B cell (primary cell): ENCODE results near the gene SMG1. TPM values are rescaled to one million over a fixed set of nuclear protein-coding genes. Genes with fewer than 3 reads are reported as not detected.
A peak's percentile ranks its signal among the peaks of the same experiment; 100 is the strongest.

Experiments
- ATAC-seq: fragments of 200-7000 bp; cut with Tn5 transposase; one replicate; pipeline ENCODE4 v1.10.0; 2021; ENCODE audit warnings: low read depth, mild to moderate bottlenecking, moderate number of reproducible peaks, moderate library complexity
- CTCF ChIA-PET: fragments of 350-600 bp; sonication (Branson Sonifier 250); formaldehyde crosslinking; loops from one replicate; lab custom pipeline; 2021; ENCODE audit warnings: antibody characterized with exemption, inconsistent platforms; lab: Charles Lee
- POLR2A ChIA-PET: fragments of 350-600 bp; sonication (Branson Sonifier 250); formaldehyde crosslinking; loops from one replicate; lab custom pipeline; 2021; ENCODE audit warnings: antibody characterized with exemption; lab: Charles Lee
- DNase-seq: peaks from one replicate; pipeline ENCODE4 v3.0.0; 2013
- H2AFZ ChIP-seq: 2 replicates; pipeline ENCODE4 v1.6.1; 2012; ENCODE audit warnings: mild to moderate bottlenecking, low read depth, low read length; ENCODE audit not compliant: insufficient read depth, poor library complexity, severe bottlenecking
- H3K27ac ChIP-seq, 2 donors: 1 replicate in 1 of 2; 2 replicates in 1 of 2; pipeline ENCODE4 v1.5.1; 2012 to 2013; ENCODE audit warnings: low read length in 2 of 2, mild to moderate bottlenecking in 2 of 2, moderate library complexity in 1 of 2
- H3K27me3 ChIP-seq, 4 experiments: fragments of 200-600 bp in 1 of 4; sonication (generic) in 1 of 4; replicated peaks in 1 of 4; 1 replicate in 2 of 4; 2 replicates in 2 of 4; pipeline versions ENCODE4 v1.6.1 to v1.7.0; 2013 to 2016; ENCODE audit warnings: low read length in 3 of 4, mild to moderate bottlenecking in 2 of 4, mixed read lengths in 1 of 4, moderate library complexity in 1 of 4; ENCODE audit not compliant: insufficient read depth in 4 of 4, control insufficient read depth in 3 of 4; ENCODE audit errors: control extremely low read depth in 1 of 4
- H3K36me3 ChIP-seq, 2 experiments: replicated peaks in 1 of 2; 1 replicate in 1 of 2; 2 replicates in 1 of 2; pipeline versions ENCODE4 v1.6.1 to v1.7.1; 2013; ENCODE audit warnings: low read length in 1 of 2; ENCODE audit not compliant: insufficient read depth in 2 of 2, control insufficient read depth in 1 of 2; ENCODE audit errors: control extremely low read depth in 1 of 2, extremely low read depth in 1 of 2
- H3K4me1 ChIP-seq, 2 donors: fragments of 200-600 bp in 1 of 2; sonication (generic) in 1 of 2; 1 replicate in 1 of 2; 2 replicates in 1 of 2; pipeline versions ENCODE4 v1.5.1 to v1.6.1; 2013 to 2017; ENCODE audit warnings: low read length in 2 of 2; ENCODE audit not compliant: control insufficient read depth in 2 of 2, insufficient read depth in 2 of 2
- H3K4me2 ChIP-seq: replicated peaks from 2 replicates; pipeline ENCODE3; 2012; ENCODE audit warnings: mild to moderate bottlenecking, low read depth, low read length; ENCODE audit not compliant: poor library complexity, severe bottlenecking
- H3K4me3 ChIP-seq, 5 experiments: fragments of 200-600 bp in 1 of 5; sonication (generic) in 1 of 5; 1 replicate in 3 of 5; 2 replicates in 2 of 5; pipeline versions ENCODE4 v1.5.1 to v1.7.0; 2011 to 2016; ENCODE audit warnings: low read length in 4 of 5, mild to moderate bottlenecking in 4 of 5, low read depth in 2 of 5, control low read depth in 1 of 5, moderate library complexity in 1 of 5; ENCODE audit not compliant: insufficient read depth in 1 of 5; ENCODE audit errors: control extremely low read depth in 1 of 5, extremely low read depth in 1 of 5
- H3K79me2 ChIP-seq: fragments of 200-600 bp; sonication (generic); one replicate; pipeline ENCODE4 v1.6.0; 2016; ENCODE audit warnings: low read length; ENCODE audit not compliant: control insufficient read depth, insufficient read depth
- H3K9ac ChIP-seq: fragments of 200-600 bp; sonication (generic); 2 replicates; pipeline ENCODE4 v1.6.1; 2017; ENCODE audit warnings: mild to moderate bottlenecking, low read length, moderate library complexity
- H3K9me3 ChIP-seq, 3 donors: one replicate each; pipeline versions ENCODE4 v1.6.1 to v1.7.1; 2013; ENCODE audit warnings: low read length in 2 of 3; ENCODE audit not compliant: control insufficient read depth in 2 of 3, insufficient read depth in 1 of 3; ENCODE audit errors: control extremely low read depth in 1 of 3
- H4K20me1 ChIP-seq: 2 replicates; pipeline ENCODE4 v1.6.0; 2012; ENCODE audit warnings: mild to moderate bottlenecking, low read length; ENCODE audit not compliant: insufficient read depth, control insufficient read depth, poor library complexity, severe bottlenecking
- H3K27ac Mint-ChIP-seq: one replicate; pipeline ENCODE4 v1.8.0; 2021; ENCODE audit warnings: mixed read lengths
- H3K27me3 Mint-ChIP-seq: one replicate; pipeline ENCODE4 v1.8.0; 2021; ENCODE audit warnings: mixed read lengths
- H3K4me1 Mint-ChIP-seq: one replicate; pipeline ENCODE4 v1.8.0; 2021; ENCODE audit warnings: mixed read lengths
- H3K4me3 Mint-ChIP-seq: one replicate; pipeline ENCODE4 v1.8.0; 2021; ENCODE audit warnings: mixed read lengths
- H3K9me3 Mint-ChIP-seq: one replicate; pipeline ENCODE4 v1.8.0; 2022; ENCODE audit warnings: mixed read lengths; ENCODE audit not compliant: insufficient read depth
- EZH2 ChIP-seq: IDR thresholded peaks from 2 replicates; pipeline ENCODE4 v1.6.1; 2012; ENCODE audit warnings: borderline replicate concordance, low read depth, mild to moderate bottlenecking, moderate library complexity, low read length; ENCODE audit not compliant: insufficient read depth, poor library complexity, severe bottlenecking
- WGBS: methylation state at CpG from one replicate; pipeline ENCODE4 v1.1.5; 2013; ENCODE audit warnings: missing lambda C conversion rate; ENCODE audit not compliant: insufficient coverage; 5-methylcytosine and 5-hydroxymethylcytosine counted together
- intact Hi-C: fragments of 100-400 bp; cut with micrococcal nuclease; formaldehyde crosslinking; loops from one replicate; pipeline ENCODE4 v1.10.0; 2022
- polyA plus RNA-seq: library from polyadenylated mRNA; depleted of rRNA; stranded (reverse); fragments of >200 nt; gene quantifications from 2 replicates; pipeline ENCODE4 v1.2.3, GENCODE V29; 2012
- total RNA-seq, 2 donors: library from RNA; stranded (reverse); fragments of 120-200 nt in 1 of 2; gene quantifications; 1 replicate in 1 of 2; 2 replicates in 1 of 2; pipeline versions ENCODE4 v1.2.3 to v1.2.4, GENCODE V29; 2013 to 2022
- TF ChIP-seq, protein P1 (sequence below): fragments of 200-600 bp; IDR thresholded peaks from one replicate; pipeline ENCODE4 v1.8.0; 2022; ENCODE audit warnings: antibody characterized with exemption, mild to moderate bottlenecking

Gene SMG1
- total and polyA plus RNA-seq, 2 donors (not counting 1 experiment from before 2014, with no cell fraction given): 23.2 to 256 TPM

DNA sequence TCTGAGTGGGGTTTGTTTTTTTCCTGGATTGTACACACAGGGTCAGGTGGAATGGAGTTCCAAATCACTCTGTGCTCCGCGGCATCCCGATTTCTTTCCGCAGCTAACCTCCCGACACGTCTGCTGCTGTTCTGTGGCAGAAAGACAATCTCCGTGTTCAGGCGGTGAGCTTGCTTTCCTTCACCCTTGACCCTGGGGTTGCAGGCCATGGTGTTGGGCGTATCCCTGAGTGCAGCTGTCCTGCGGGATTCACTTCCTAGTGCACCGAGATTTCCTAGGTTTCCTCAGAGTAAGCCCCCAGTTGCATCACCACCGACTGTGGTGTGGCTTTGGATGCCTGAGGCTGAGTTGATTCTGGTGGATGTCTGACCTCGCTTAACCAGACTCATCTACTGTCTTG lies 117.0 kb downstream of the SMG1 start:
- H3K27me3 ChIP-seq: no peaks in the 10 kb centered on the region
- H3K4me2 ChIP-seq: no peak overlapping the region
- WGBS: 94% methylated on average over 11 of the region's 13 CpGs
- H4K20me1 ChIP-seq: no peaks in the 10 kb centered on the region
- H3K4me3 ChIP-seq: no peak overlapping the region
- no peaks in the 10 kb centered on the region for H3K79me2 ChIP-seq
- Mint-ChIP-seq H3K9me3 (no peaks in the 10 kb centered on the region), H3K4me3 (no peak overlapping the region), H3K4me1 (peaks cover under 1% of the 10 kb centered on the region), H3K27ac (no peak overlapping the region), H3K27me3 (no peaks in the 10 kb centered on the region)
- no peak overlapping the region for H2AFZ ChIP-seq
- no peaks in the 10 kb centered on the region for H3K9me3 ChIP-seq
- ChIA-PET CTCF (no interaction called here), POLR2A (no interaction called here)
- no peaks in the 10 kb centered on the region for H3K4me1 ChIP-seq
- no peak overlapping the region for H3K27ac ChIP-seq
- DNase-seq (no peak), ATAC-seq (no peak)
- H3K36me3 ChIP-seq: peaks cover 6 to 47% of the 10 kb centered on the region in 2 experiments
- H3K9ac ChIP-seq: no peak overlapping the region
- intact Hi-C loops: no loop called here
- TF ChIP-seq EZH2: no peak
- TF ChIP-seq, protein P1, sequence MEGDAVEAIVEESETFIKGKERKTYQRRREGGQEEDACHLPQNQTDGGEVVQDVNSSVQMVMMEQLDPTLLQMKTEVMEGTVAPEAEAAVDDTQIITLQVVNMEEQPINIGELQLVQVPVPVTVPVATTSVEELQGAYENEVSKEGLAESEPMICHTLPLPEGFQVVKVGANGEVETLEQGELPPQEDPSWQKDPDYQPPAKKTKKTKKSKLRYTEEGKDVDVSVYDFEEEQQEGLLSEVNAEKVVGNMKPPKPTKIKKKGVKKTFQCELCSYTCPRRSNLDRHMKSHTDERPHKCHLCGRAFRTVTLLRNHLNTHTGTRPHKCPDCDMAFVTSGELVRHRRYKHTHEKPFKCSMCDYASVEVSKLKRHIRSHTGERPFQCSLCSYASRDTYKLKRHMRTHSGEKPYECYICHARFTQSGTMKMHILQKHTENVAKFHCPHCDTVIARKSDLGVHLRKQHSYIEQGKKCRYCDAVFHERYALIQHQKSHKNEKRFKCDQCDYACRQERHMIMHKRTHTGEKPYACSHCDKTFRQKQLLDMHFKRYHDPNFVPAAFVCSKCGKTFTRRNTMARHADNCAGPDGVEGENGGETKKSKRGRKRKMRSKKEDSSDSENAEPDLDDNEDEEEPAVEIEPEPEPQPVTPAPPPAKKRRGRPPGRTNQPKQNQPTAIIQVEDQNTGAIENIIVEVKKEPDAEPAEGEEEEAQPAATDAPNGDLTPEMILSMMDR: no peak

DNA sequence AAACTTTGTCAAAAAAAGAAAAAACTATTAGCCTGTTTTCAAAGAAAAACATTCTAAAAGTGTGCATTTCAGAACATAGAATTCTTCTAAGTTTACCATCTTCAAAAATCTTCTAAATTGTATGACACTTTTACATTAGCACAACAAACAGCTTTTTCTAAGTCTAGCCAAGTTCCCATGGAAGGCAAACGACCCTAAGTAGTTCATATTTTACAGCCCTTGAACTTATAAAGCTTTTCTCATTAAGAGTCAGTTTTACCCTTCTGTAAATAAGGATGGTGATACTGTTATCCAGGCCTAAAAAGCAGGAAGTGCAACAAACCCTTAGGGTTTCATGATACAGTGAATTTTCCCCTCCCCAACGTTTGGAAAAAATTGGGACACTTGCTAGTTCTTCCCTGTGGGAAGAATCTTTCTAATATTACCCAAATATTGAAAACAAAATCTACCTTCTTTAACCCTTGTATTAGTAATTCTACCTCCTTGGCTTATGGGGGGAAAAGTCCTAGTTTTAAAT lies 120.9 kb downstream of the SMG1 start:
- H3K27me3 ChIP-seq: no peaks in the 10 kb centered on the region
- DNase-seq (no peak), ATAC-seq (no peak)
- ChIA-PET POLR2A (interaction anchor here (1.1 kb wide), 1 partner anchor 15 kb away, joined by 5 read pairs; the partner anchor contains the start of gene RPS15A), CTCF (interaction anchor here (1.5 kb wide), 1 partner anchor 16 kb away, joined by 4 read pairs; the partner anchor contains the start of gene RPS15A)
- H4K20me1 ChIP-seq: peaks cover 8% of the 10 kb centered on the region
- no peak overlapping the region for H3K4me3 Mint-ChIP-seq
- no peak for TF ChIP-seq EZH2
- TF ChIP-seq, protein P1: no peak
- H3K79me2 ChIP-seq: peaks cover 9% of the 10 kb centered on the region
- no peaks in the 10 kb centered on the region for H3K27me3 Mint-ChIP-seq
- no peak overlapping the region for H2AFZ ChIP-seq
- intact Hi-C loops: no loop called here
- WGBS: no CpG with 5 or more reads among the region's 2 CpGs
- peaks cover 4 to 23% of the 10 kb centered on the region in 2 experiments for H3K36me3 ChIP-seq
- H3K9ac ChIP-seq: no peak overlapping the region
- no peak overlapping the region for H3K4me2 ChIP-seq
- H3K27ac Mint-ChIP-seq: no peak overlapping the region
- no peak overlapping the region for H3K4me3 ChIP-seq
- peaks cover 7 to 10% of the 10 kb centered on the region in 2 donors for H3K4me1 ChIP-seq
- H3K4me1 Mint-ChIP-seq: peaks cover 22% of the 10 kb centered on the region
- no peaks in the 10 kb centered on the region for H3K9me3 Mint-ChIP-seq
- H3K27ac ChIP-seq: peak overlapping the region in 1 of 2 donors; percentile 25
- no peaks in the 10 kb centered on the region for H3K9me3 ChIP-seq
